HG02588 (cell line): ENCODE data around the gene TTC39C.

Experiments
- ATAC-seq: cut with Tn5 transposase; IDR thresholded peaks from one replicate; pipeline ENCODE4 v1.9.1; 2021; ENCODE audit warnings: mild to moderate bottlenecking, moderate library complexity; ENCODE audit not compliant: unreplicated experiment

TTC39C gene

GRCh38 chr18:24075767-24076597, 61.4 kb downstream of the TTC39C start:
- no peak for ATAC-seq

GRCh38 chr18:24076950-24077349, 62.4 kb downstream of the TTC39C start:
- no peak for ATAC-seq

DNA sequence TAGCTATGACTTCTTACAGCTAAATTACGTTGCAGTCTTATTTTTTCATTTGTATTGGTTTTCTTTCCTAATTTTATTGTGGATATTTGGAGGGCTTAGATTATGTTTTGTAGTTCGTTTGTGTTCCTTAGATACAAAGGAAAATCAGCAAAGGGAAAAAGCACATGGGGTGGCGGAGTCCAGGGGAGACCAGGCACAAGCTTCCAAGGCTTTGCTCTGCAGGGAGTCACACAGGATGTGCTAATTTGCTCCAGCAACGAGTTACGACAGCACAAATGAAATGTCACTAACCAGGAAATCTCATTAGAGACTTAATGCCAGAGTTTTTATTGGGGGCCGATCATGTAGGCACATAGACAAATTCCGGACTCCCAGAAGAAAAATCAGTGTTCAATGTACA, 63.8 kb downstream of the TTC39C start:
- ATAC-seq, result no peak

DNA sequence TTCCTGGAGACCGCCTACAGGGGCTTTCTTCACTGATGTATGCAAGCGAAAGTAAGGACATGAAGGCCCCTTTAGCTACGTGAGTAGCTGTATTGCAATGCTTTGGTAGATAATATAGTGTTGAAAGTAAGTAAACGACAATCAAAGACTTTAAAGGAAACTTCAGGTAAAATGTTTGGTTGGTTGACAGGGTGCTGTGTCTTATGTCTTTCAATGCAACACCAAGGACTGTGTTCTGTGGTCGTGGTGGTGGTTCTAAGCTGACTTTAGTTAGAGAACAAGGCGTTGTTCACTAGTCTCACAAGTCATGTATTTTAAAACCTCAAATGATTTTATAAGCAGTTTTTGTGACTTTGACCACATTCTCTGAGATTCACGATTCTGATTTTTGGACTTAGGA, 66.3 kb downstream of the TTC39C start:
- no peak for ATAC-seq

- ATAC-seq, result no peak
Observed at GRCh38 chr18:24083550-24083949, 69.0 kb downstream of the TTC39C start.

- no peak for ATAC-seq
Observed at GRCh38 chr18:24086082-24086481, 71.5 kb downstream of the TTC39C start.

GRCh38 chr18:24089076-24089475, 74.5 kb downstream of the TTC39C start:
- no peak for ATAC-seq

- no peak for ATAC-seq
Observed at GRCh38 chr18:24089515-24090337, 75.2 kb downstream of the TTC39C start.

GRCh38 chr18:24090876-24091275, 76.3 kb downstream of the TTC39C start:
- no peak for ATAC-seq

- ATAC-seq, result no peak
Observed at GRCh38 chr18:24094561-24094960, 80.0 kb downstream of the TTC39C start.

DNA sequence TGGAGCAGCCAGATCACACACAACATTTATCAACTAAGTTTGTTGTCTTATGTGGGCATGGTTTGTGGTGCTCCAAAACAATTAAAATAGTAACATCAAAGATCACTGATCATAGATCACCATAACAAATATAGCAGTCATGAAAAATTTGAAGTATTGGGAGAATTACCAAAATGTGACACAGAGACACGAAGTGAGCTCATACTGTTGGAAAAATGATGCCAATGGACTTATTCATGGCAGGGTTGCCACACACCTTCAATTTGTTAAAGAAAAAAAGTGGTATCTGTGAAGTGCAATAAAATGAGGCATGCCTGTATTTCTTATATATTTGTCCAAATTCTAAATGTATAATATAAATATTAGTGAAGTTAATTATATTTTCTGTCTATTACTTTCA, 81.4 kb downstream of the TTC39C start:
- no peak for ATAC-seq

DNA sequence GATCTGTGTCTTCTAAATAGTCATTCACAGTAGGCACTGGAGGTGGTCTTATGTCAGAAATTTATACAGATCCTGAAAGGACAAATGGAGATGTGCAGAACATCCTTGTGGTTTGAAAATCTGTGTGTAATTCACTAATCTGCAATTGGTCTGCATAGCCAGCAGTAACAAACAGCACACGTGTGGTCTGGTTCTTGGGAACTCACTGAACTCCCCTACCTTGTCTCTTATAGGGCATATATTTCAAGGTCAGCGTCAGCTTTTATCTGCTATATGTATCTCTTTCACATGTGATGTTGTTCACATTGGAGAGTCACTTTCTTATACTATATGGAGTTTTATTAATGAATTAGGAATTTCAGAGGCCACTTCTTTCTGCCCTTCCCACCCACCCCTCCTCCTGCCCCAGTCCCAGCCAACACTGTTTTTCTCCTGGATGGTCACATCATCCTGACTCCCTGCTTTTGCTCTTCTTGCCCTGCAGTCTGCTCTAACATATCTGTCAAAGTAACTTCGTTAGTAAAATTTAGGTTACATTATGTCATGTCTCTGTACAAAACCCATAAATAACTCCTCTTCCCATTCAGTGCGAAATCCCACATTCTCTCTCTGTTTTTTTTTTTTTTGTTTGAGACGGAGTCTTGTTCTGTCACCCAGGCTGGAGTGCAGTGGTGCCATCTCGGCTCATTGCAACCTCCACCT, 88.9 kb downstream of the TTC39C start:
- no peak for ATAC-seq

DNA sequence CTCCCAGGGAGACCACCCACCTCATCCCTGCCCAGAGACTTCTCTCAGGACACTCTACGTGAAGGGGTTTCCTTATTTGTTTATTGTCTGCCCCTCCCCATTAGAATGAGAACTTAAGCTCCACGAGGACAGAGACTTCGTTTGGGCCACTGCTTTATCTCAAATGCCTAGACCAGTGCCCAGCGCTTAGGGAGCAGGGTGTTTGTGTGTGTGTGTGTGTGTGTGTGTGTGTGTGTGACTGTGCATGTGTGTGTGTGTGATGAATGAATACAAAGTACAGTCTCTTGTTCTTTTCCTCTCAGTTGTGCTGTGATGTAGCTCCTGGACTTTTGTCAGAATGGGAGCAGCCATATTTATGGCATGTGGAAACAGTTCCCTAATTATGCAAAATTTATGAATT, 89.9 kb downstream of the TTC39C start:
- ATAC-seq, result no peak

- no peak for ATAC-seq
Observed at GRCh38 chr18:24108641-24109040, 94.1 kb downstream of the TTC39C start.

- ATAC-seq, result no peak
Observed at GRCh38 chr18:24111936-24112335, 97.4 kb downstream of the TTC39C start.

GRCh38 chr18:24112464-24112863, 97.9 kb downstream of the TTC39C start:
- no peak for ATAC-seq

- ATAC-seq, result no peak
Observed at GRCh38 chr18:24112874-24113615, 98.5 kb downstream of the TTC39C start.

DNA sequence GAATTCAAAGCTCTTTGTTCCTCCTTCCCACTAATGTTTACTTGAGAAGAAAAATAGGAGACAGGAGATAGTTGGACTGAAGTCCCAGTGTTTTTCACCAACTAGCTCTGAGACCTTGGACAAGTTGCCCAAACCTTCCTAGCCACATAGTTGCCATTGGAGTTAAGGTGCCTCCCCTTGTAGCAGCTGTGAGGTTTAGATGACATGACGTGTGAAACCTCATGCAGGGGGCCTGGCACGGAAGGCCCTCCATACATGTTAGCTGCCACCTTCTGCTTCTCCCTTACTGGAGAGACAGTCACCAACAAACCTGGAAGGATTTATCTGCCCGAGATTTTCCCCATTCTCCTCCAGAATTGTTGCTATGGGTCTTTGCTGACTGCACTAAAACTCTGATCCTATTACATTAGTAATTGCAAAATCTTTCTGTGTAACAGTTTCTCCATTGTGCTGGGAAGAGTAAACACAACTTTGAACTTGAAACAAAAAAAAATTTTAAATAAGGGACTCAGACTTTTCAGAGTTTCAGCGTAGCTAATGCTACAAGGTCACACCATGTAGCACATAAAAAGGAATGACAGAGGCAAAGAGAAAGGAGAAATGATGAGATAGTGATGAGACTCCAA, 100.5 kb downstream of the TTC39C start:
- ATAC-seq, result no peak

DNA sequence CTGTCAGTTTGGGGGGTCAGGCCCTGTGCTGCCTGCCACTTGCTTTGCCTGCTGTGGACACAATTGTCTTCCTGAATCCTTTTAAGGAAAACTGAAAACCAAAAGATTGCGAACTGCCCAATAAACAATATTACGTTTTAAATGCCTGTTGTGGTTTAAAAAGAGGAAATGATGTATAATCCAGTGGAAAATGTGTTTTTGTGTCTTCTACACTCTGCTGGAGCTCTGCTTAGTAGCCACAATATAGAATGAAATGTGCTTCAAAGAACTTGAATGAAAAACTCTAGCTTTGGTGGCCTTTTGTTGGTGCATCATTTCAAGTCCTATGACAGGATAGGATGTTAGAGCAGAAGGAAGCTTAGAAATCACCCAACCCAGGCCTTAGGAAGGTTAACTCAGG, 101.1 kb downstream of the TTC39C start:
- no peak for ATAC-seq
